ENCODE results near the gene PPP6R3.

DNA sequence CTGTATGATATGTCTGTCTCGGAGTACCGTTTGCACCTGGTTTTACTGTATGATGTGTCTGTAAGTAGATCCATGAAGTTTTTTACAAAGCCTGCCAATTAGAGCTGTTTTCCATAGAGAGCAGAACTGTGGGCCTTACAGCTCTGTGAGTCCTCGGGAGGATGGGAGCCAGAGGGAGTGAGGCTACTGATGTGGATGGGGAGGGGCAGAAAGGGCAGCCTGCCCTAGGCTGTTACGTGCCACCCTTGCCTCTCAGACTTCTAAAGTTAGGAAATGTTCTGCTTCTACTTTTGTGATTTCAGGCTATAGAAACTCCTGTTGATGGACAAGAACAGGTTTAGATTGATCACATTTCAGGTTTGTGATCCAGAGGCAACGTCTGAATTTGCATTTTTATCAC lies 105.2 kb downstream of the PPP6R3 start:
- TF ChIP-seq EZH2 (conservative IDR thresholded peaks at IDR 0.05; ENCODE audit: low read depth, low read length) (no peak), ADNP (CRISPR knock-in tag; IDR thresholded peaks at IDR 0.05) (no peak)
- TF ChIP-seq, protein P1, sequence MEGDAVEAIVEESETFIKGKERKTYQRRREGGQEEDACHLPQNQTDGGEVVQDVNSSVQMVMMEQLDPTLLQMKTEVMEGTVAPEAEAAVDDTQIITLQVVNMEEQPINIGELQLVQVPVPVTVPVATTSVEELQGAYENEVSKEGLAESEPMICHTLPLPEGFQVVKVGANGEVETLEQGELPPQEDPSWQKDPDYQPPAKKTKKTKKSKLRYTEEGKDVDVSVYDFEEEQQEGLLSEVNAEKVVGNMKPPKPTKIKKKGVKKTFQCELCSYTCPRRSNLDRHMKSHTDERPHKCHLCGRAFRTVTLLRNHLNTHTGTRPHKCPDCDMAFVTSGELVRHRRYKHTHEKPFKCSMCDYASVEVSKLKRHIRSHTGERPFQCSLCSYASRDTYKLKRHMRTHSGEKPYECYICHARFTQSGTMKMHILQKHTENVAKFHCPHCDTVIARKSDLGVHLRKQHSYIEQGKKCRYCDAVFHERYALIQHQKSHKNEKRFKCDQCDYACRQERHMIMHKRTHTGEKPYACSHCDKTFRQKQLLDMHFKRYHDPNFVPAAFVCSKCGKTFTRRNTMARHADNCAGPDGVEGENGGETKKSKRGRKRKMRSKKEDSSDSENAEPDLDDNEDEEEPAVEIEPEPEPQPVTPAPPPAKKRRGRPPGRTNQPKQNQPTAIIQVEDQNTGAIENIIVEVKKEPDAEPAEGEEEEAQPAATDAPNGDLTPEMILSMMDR (CRISPR knock-in tag; IDR thresholded peaks at IDR 0.05) = no peak
